Measurements from ENCODE around the gene ZNF518A. TPM values are rescaled to one million over a fixed set of nuclear protein-coding genes. Genes with fewer than 3 reads are reported as not detected.

Gene ZNF518A
- total and polyA plus RNA-seq, 9 of the 15 experiments (the other 6 are each of a cell fraction or from before 2014, with no cell fraction given) = 6.3 to 30.0 (median 17.4) TPM

- TF ChIP-seq ZBTB40 (IDR thresholded peaks at IDR 0.05) = no peak
- no peak for TF ChIP-seq ZBTB40 (CRISPR knock-in tag; IDR thresholded peaks at IDR 0.05)
- no peak for TF ChIP-seq TFE3 (CRISPR knock-in tag; IDR thresholded peaks at IDR 0.05)
- TF ChIP-seq XRCC3 (IDR thresholded peaks at IDR 0.05) = no peak
- no peak for TF ChIP-seq MTA2 (IDR thresholded peaks at IDR 0.05; ENCODE audit: low read depth)
- no peak for TF ChIP-seq ZBTB33 (CRISPR knock-in tag; IDR thresholded peaks at IDR 0.05)
- no peak for TF ChIP-seq NR2F6 (CRISPR knock-in tag; IDR thresholded peaks at IDR 0.05)
- TF ChIP-seq HNRNPH1 (optimal IDR thresholded peaks at IDR 0.05; ENCODE audit: low read depth, low read length) = no peak
- TF ChIP-seq SMAD2 (IDR thresholded peaks at IDR 0.05; ENCODE audit: low read depth, low read length) = no peak
- no peak for TF ChIP-seq ZNF324 (CRISPR knock-in tag; IDR thresholded peaks at IDR 0.05)
- TF ChIP-seq ILF3 (IDR thresholded peaks at IDR 0.05; ENCODE audit: borderline replicate concordance) = no peak
These were observed 5.6 kb upstream of the ZNF518A start (continued) for GRCh38 chr10:96124230-96125141.
